DOHH2 (cell line): ENCODE data around the gene MACROD2.

Source experiments
- H3F3A ChIP-seq: fragments of 200-600 bp; sonication (generic), shearing (Covaris generic); 2 replicates; pipeline ENCODE4 v1.6.0; 2016; ENCODE audit warnings: antibody characterized with exemption, mild to moderate bottlenecking; ENCODE audit not compliant: control insufficient read depth, insufficient read depth
- H3K27ac ChIP-seq: fragments of 200-600 bp; sonication (generic); 2 replicates; pipeline ENCODE4 v1.5.1; 2014; ENCODE audit warnings: low read depth, mild to moderate bottlenecking, low read length, moderate library complexity
- H3K27me3 ChIP-seq: fragments of 200-600 bp; sonication (generic); 2 replicates; pipeline ENCODE4 v1.6.1; 2014; ENCODE audit warnings: mild to moderate bottlenecking, low read length, mixed read lengths; ENCODE audit not compliant: control insufficient read depth
- H3K36me3 ChIP-seq: fragments of 200-600 bp; sonication (generic); 2 replicates; pipeline ENCODE4 v1.6.1; 2014; ENCODE audit warnings: mild to moderate bottlenecking, low read length, moderate library complexity, mixed read lengths; ENCODE audit not compliant: control insufficient read depth
- H3K4me1 ChIP-seq: fragments of 200-600 bp; sonication (generic); 2 replicates; pipeline ENCODE4 v1.6.1; 2014; ENCODE audit warnings: mild to moderate bottlenecking, low read length, mixed read lengths; ENCODE audit not compliant: control insufficient read depth
- H3K4me2 ChIP-seq: fragments of 200-600 bp; sonication (generic); 2 replicates; pipeline ENCODE4 v1.6.0; 2014; ENCODE audit warnings: mild to moderate bottlenecking, low read length, moderate library complexity
- H3K4me3 ChIP-seq: fragments of 200-600 bp; sonication (generic); 2 replicates; pipeline ENCODE4 v1.5.1; 2014; ENCODE audit warnings: mild to moderate bottlenecking, low read length, mixed read lengths
- H3K79me2 ChIP-seq: fragments of 200-600 bp; sonication (generic); 2 replicates; pipeline ENCODE4 v1.6.1; 2014; ENCODE audit warnings: mild to moderate bottlenecking, low read length, mixed read lengths; ENCODE audit not compliant: control insufficient read depth
- H3K9me2 ChIP-seq: fragments of 200-600 bp; sonication (generic); replicated peaks from 2 replicates; pipeline ENCODE4 v1.6.1; 2014; ENCODE audit warnings: mild to moderate bottlenecking, low read length, mixed read lengths; ENCODE audit not compliant: control insufficient read depth
- H3K9me3 ChIP-seq: fragments of 200-600 bp; sonication (generic); 2 replicates; pipeline ENCODE4 v1.6.1; 2014; ENCODE audit warnings: antibody characterized with exemption, low read length, mixed read lengths; ENCODE audit not compliant: control insufficient read depth, insufficient read depth
- H4K20me1 ChIP-seq: fragments of 200-600 bp; sonication (generic); 2 replicates; pipeline ENCODE4 v1.6.0; 2014; ENCODE audit warnings: low read depth, mild to moderate bottlenecking, antibody characterized with exemption, low read length, moderate library complexity; ENCODE audit not compliant: control insufficient read depth, insufficient read depth
- CTCF ChIP-seq: fragments of 200-600 bp; sonication (generic); IDR thresholded peaks from one replicate; pipeline ENCODE4 v1.5.1; 2014; ENCODE audit warnings: antibody characterized with exemption, mild to moderate bottlenecking, low read depth, low read length; ENCODE audit not compliant: poor library complexity, severe bottlenecking
- EZH2phosphoT487 ChIP-seq: fragments of 200-600 bp; sonication (generic); IDR thresholded peaks from 2 replicates; pipeline ENCODE4 v1.6.1; 2017; ENCODE audit warnings: borderline replicate concordance, mild to moderate bottlenecking, antibody characterized with exemption, low read length, moderate library complexity, mixed read lengths

The MACROD2 gene

GRCh38 chr20:14966808-14967207, 971.5 kb downstream of the MACROD2 start:
- Histone ChIP-seq H3K4me1 (no peaks in the 10 kb centered on the region), H3F3A (no peaks in the 10 kb centered on the region), H3K4me3 (no peak overlapping the region), H3K9me3 (no peaks in the 10 kb centered on the region), H3K79me2 (no peaks in the 10 kb centered on the region), H3K9me2 (no peaks in the 10 kb centered on the region), H3K27me3 (no peaks in the 10 kb centered on the region), H3K4me2 (no peak overlapping the region), H4K20me1 (no peaks in the 10 kb centered on the region), H3K36me3 (no peaks in the 10 kb centered on the region), H3K27ac (no peak overlapping the region)
- no peak for TF ChIP-seq EZH2phosphoT487
- TF ChIP-seq CTCF = no peak

- H3K4me3 ChIP-seq = no peak overlapping the region
- H3K79me2 ChIP-seq = no peaks in the 10 kb centered on the region
- H3K36me3 ChIP-seq = no peaks in the 10 kb centered on the region
- H3K27ac ChIP-seq = no peak overlapping the region
- no peaks in the 10 kb centered on the region for H3F3A ChIP-seq
- no peaks in the 10 kb centered on the region for H3K27me3 ChIP-seq
- no peak overlapping the region for H3K4me2 ChIP-seq
- H3K4me1 ChIP-seq = no peaks in the 10 kb centered on the region
- no peaks in the 10 kb centered on the region for H4K20me1 ChIP-seq
- no peak for TF ChIP-seq CTCF
- TF ChIP-seq EZH2phosphoT487 = no peak
- no peaks in the 10 kb centered on the region for H3K9me2 ChIP-seq
- H3K9me3 ChIP-seq = no peaks in the 10 kb centered on the region
Observed at GRCh38 chr20:14972256-14972655, 976.9 kb downstream of the MACROD2 start.

GRCh38 chr20:14972690-14973089, 977.4 kb downstream of the MACROD2 start:
- Histone ChIP-seq H3K27ac (no peak overlapping the region), H3K9me3 (no peaks in the 10 kb centered on the region), H3K36me3 (no peaks in the 10 kb centered on the region), H3K9me2 (no peaks in the 10 kb centered on the region), H3K27me3 (no peaks in the 10 kb centered on the region), H4K20me1 (no peaks in the 10 kb centered on the region), H3F3A (no peaks in the 10 kb centered on the region), H3K4me2 (no peak overlapping the region), H3K4me1 (no peaks in the 10 kb centered on the region), H3K79me2 (no peaks in the 10 kb centered on the region), H3K4me3 (no peak overlapping the region)
- no peak for TF ChIP-seq CTCF
- no peak for TF ChIP-seq EZH2phosphoT487
